Psoas muscle (tissue), 8 donors: ENCODE measurements around the gene PPP1R2. TPM values are rescaled to one million over a fixed set of nuclear protein-coding genes. Genes with fewer than 3 reads are reported as not detected.

Experiments used
- ATAC-seq, 4 donors: fragments of 200-7000 bp; cut with Tn5 transposase; one replicate each; pipeline ENCODE4 v1.9.1; 2020; ENCODE audit warnings: moderate library complexity in 3 of 4, mild to moderate bottlenecking in 2 of 4
- DNase-seq, 2 donors: peaks; one replicate each; pipeline ENCODE4 v3.0.0-alpha.2; 2020
- H3K27ac ChIP-seq: fragments of 200-600 bp; one replicate; pipeline ENCODE4 v1.8.0; 2022
- H3K27me3 ChIP-seq, 3 donors: fragments of 200-600 bp in 1 of 3; one replicate each; pipeline versions ENCODE4 v1.6.1 to v1.8.0; 2013 to 2022; ENCODE audit warnings: low read length in 2 of 3, mild to moderate bottlenecking in 2 of 3, moderate library complexity in 1 of 3; ENCODE audit not compliant: insufficient read depth in 3 of 3
- H3K36me3 ChIP-seq, 2 donors: fragments of 200-600 bp in 1 of 2; one replicate each; pipeline versions ENCODE4 v1.6.1 to v1.8.0; 2013 to 2022; ENCODE audit warnings: low read depth in 1 of 2, mild to moderate bottlenecking in 1 of 2, moderate library complexity in 1 of 2; ENCODE audit not compliant: insufficient read depth in 1 of 2
- H3K4me1 ChIP-seq: fragments of 200-600 bp; one replicate; pipeline ENCODE4 v1.8.0; 2022
- H3K4me3 ChIP-seq: fragments of 200-600 bp; one replicate; pipeline ENCODE4 v1.8.0; 2022; ENCODE audit warnings: mild to moderate bottlenecking
- H3K9me3 ChIP-seq: fragments of 200-600 bp; one replicate; pipeline ENCODE4 v1.8.0; 2022
- CTCF ChIP-seq: fragments of 200-600 bp; IDR thresholded peaks from one replicate; pipeline ENCODE4 v1.8.0; 2022; ENCODE audit warnings: antibody characterized with exemption
- WGBS, 3 donors: extraction: QIAGEN DNeasy Blood & Tissue Kit; methylation state at CpG; one replicate each; pipeline versions ENCODE4 v1.1.6 to v1.1.7; 2013; 5-methylcytosine and 5-hydroxymethylcytosine counted together
- intact Hi-C, 2 donors: fragments of 100-400 bp; cut with DNase I; formaldehyde crosslinking; loops; one replicate each; pipeline versions ENCODE4 v1.11.0 to v1.14.2; 2022
- polyA plus RNA-seq, 3 donors: library from polyadenylated mRNA; stranded (reverse); fragments of 200-250 nt; gene quantifications; one replicate each; pipeline ENCODE4 v1.2.3, GENCODE V29; 2013
- total RNA-seq, 4 donors: library from RNA; stranded (reverse); fragmentation: NEBNext Ultra II Directional in 2 of 4; extraction: Animal tissue kit (Norgen Biotek cat#: 25700) in 2 of 4; gene quantifications; one replicate each; pipeline versions ENCODE4 v1.2.1 to v1.2.4, GENCODE V29; 2021 to 2023
- donor health status: healthy with polysubstance abuse.
- donor health status: DM: no; HTN: no; CAD: no; lungs with moderate emphysema.
- donor health status: Bipolar disorder and iron deficiency.
- donor health status: healthy.
- donor health status: DM: yes; HTN: yes; CAD: no.
- donor health status: DM: no; HTN: no; CAD: no.
- donor health status: DM: no; HTN: no; CAD: no.
- donor health status: DM: yes; HTN: yes; CAD: no.

PPP1R2 gene
- total and polyA plus RNA-seq, 7 donors = 45.0 to 152 (median 81.9) TPM

GRCh38 chr3:195532345-195532744 lies 10.8 kb downstream of the PPP1R2 start:
- peaks cover 67% of the 10 kb centered on the region for H3K4me1 ChIP-seq
- no peak for DNase-seq
- H3K36me3 ChIP-seq = peaks cover 0 to 14% of the 10 kb centered on the region in 2 donors
- ATAC-seq = peak; percentile 20 to 51 (median 42)
- peak overlapping the region; percentile 8 for H3K4me3 ChIP-seq
- peak overlapping the region; percentile 73 for H3K27ac ChIP-seq
- TF ChIP-seq CTCF = no peak
- WGBS, 3 donors = 21 to 39% (median 28%) methylated on average over 3 of the region's 3 CpGs
- no peaks in the 10 kb centered on the region for H3K9me3 ChIP-seq
- intact Hi-C loops = loop anchor here in 1 of 2 donors (5.0 kb wide), 1 partner anchor 860 kb away; the partner anchor contains the start of gene LSG1
- no peaks in the 10 kb centered on the region for H3K27me3 ChIP-seq

DNA sequence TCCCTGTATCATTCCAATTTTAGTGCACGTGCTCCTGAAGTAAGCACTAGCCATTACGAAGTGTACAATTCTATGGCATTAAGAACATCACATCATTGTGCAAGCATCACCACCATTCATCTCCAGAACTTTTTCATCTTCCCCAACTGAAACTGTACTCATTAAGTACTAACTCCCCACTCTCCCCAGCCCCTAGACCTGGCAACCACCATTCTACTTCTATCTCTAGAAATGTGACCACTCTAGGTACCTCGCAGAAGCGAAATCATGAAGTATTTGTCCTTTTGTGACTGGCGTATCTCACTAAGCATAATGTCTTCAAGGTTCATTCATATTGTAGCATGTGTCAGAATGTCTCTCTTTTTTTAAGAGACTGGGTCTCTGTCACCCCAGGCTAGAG lies 11.4 kb downstream of the PPP1R2 start:
- intact Hi-C loops = loop anchor here in 1 of 2 donors (5.0 kb wide), 1 partner anchor 859 kb away; the partner anchor contains the start of gene LSG1
- 79 to 86% (median 82%) methylated on average over 5 of the region's 5 CpGs for WGBS, 3 donors
- H3K27ac ChIP-seq = peak overlapping the region; percentile 73

DNA sequence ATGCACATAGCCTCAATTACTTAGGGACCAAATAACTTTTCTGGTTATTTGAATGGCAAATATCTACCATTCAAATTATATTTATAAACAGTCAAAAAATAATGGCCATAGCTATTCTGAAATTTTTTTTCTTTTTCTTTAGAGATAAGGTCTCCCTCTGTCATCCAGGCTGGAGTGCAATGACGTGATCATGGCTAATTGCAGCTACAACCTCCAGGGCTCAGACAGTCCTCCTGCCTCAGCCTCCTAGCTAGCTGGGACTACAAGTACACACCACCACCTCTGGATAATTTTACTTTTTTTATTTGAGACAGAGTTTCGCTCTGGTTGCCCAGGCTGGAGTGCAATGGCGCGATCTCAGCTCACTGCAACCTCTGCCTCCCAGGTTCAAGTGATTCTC lies 16.6 kb downstream of the PPP1R2 start:
- WGBS, 3 donors = 97 to 98% (median 97%) methylated on average over 4 of the region's 4 CpGs
- DNase-seq (no peak), ATAC-seq (no peak)
- no peaks in the 10 kb centered on the region for H3K27me3 ChIP-seq
- H3K27ac ChIP-seq = no peak overlapping the region
- H3K4me1 ChIP-seq = peaks cover 33% of the 10 kb centered on the region
- intact Hi-C loops = no loop called here
- H3K4me3 ChIP-seq = no peak overlapping the region
- TF ChIP-seq CTCF = no peak
- no peaks in the 10 kb centered on the region for H3K9me3 ChIP-seq
- H3K36me3 ChIP-seq = peaks cover 0 to 54% of the 10 kb centered on the region in 2 donors

More for the DNA sequence above, 11.4 kb downstream of the PPP1R2 start:
- Histone ChIP-seq H3K4me3 (no peak overlapping the region), H3K4me1 (peaks cover 62% of the 10 kb centered on the region), H3K36me3 (peaks cover 0 to 16% of the 10 kb centered on the region in 2 donors), H3K27me3 (no peaks in the 10 kb centered on the region), H3K9me3 (no peaks in the 10 kb centered on the region)
- no peak for DNase-seq
- no peak for TF ChIP-seq CTCF
- no peak for ATAC-seq

GRCh38 chr3:195524171-195524896 lies 18.8 kb downstream of the PPP1R2 start:
- no peak for TF ChIP-seq CTCF
- Histone ChIP-seq H3K4me1 (peaks cover 14% of the 10 kb centered on the region), H3K36me3 (peaks cover 0 to 68% of the 10 kb centered on the region in 2 donors), H3K4me3 (no peak overlapping the region), H3K27ac (no peak overlapping the region), H3K9me3 (no peaks in the 10 kb centered on the region), H3K27me3 (no peaks in the 10 kb centered on the region)
- DNase-seq = no peak
- no peak for ATAC-seq
- 72 to 80% (median 79%) methylated on average over 14 of the region's 14 CpGs for WGBS, 3 donors
- intact Hi-C loops = loop anchor here (5.0 kb wide), 4 partner anchors 72 to 842 kb away; partner anchors contain the start of genes ACAP2 (in 1 of the 2) and XXYLT1 (in 1 of the 2)
